Measurements from ENCODE around the gene ZNF845.
"Not testable (repeated sequence)": the region's sequence is repeated elsewhere in the genome, so short reads cannot be mapped to it uniquely, and the experiment has no call there.

The ZNF845 gene

DNA sequence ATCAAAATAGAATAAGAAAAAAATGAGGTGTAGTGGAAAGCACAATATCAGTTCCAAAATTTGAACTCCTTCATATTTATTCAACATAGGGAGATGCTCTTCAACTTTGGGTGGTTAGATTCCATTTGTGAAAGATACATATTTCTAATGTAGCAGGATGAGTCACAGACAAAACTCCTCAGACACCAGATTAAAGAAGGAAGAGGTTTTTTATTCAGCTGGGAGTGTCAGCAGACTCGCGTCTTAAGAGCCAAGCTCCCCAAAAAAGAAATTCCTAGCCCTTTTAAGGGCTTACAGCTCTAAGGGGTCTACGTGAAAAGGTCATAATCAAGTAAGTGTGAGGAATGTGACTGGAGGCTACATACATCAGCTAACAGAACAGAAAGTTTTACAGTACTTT lies 54.6 kb downstream of the ZNF845 start:
- DNase-seq, result no peak

DNA sequence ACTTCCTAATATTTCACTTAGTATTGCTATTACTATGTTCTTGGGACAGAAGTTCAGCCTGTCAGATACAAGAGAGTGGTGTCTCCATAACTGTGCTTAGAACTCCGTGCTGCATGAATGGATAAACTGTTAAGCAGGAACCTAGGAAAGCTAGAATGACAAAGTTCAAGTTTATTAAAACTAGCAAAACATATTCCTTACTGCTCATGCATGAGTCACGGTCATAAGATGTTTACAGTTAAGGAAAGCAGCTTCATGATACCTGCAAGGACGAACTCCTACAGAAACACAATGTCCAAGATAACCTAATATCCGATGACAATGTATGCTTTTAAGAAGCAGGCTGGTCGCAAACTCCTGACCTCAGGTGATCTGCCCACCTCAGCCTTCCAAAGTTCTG lies 55.4 kb downstream of the ZNF845 start:
- no peak for DNase-seq

DNA sequence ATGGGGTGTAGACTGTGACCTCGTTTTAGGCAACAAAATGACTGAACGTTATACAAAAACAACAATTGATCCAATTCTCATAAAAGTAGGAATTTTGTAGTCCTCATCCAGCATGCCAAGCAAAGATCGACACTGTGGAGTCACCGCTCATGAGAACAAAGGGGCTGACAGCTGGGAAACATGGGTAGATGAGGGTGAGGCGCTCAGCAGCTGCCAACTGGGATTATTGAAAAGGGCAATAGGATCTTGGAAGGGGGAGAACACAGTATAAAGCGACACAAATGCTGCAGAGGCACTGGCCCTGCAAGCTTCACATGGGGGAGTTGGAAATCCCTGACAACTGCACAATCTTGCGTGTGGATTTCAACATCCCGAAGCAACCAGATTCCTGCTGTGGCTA lies 56.0 kb downstream of the ZNF845 start:
- DNase-seq, result no peak

DNA sequence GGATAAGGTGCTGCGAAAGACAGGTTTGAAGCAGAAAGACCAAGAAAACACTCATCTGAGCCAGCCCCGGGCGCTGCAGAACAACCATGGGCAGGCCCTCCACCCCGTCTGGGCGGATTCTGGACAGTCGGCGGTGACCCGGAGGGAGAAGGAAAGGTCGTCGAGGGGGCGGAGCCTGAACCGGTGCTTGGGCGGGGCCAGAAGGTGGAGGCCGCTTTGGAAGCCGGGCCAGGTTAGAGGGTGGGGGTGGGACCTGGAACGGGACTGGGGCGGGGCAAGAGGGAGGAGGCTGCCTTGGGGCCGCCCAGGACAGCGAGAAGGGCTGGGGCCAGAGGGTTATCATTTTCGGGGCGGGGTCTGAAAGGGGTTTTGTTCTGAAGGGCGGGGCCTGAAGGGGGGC lies 56.4 kb downstream of the ZNF845 start:
- DNase-seq, result no peak

DNA sequence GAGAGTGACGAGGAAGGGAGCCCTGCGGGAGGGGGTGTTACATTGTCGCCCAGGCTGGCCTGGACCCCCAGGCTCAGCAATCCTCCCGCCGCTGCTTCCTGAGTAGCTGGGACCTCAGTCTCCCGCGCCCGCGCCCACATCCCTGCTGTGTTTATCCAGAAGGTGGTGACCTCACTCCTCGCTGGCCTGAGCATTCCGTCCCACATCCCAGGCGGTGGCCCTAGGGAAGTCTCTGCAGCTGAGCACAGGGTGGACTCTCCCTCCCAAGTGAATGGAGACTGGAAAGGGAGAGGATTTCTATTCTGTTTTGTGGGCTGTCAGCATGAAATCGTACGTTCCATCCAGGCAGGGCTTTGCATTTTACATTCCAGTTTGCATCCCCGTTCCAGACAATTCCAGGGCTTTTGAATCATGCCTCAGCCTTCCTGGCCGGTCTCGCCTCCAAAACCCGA lies 61.0 kb downstream of the ZNF845 start:
- peak in 1 of 4 experiments; percentile 9 for DNase-seq

DNA sequence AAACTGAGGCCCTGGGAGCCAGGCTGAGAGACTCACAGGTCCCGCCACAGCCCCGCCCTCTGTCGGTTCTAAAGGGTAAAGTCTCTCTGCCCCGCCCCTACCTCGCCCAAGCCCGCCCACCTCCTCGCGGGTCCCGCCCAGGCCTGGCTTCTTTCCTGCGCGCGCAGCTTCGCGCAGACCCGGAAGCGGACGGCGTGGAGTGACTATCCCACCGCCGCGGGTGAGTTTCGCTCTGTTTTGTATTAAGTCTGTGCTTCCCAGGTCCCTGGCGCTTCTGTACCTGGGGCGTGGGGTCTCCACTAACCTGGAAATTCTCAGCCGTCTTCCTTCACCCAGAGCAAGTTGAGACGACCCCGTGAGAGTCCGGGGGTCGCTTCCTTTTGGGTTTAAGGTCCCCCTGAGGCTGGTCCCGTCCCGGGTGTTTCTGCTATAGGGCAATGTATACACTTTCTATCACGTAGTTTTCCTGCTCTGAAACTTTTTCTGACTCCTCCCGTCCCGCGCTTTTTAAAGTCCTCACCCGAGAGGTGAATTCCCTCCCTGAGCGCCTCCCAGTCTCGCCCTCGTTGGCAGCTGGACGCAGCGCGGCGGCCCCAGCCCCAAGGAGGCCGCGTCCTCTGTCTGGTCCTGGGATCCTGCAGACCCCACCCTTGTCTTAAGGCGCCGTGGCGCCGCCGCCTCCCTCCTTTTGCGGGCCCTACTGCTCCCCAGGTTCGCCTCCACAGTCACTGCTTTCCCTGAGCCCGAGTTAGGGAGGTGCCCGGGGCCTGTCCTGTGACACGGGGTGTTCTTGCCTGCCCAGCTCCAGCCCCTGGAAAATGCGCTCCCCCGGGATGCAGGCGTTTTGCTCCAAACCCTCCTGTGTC lies 61.7 kb downstream of the ZNF845 start, which contains the start of gene ZNF765:
Gene ZNF765, plus strand, starts transcription at position 176 of the 866 bp plus-strand sequence. CDS start 2,867 bp downstream, outside the sequence.
- DNase-seq, result peak; percentile 93 to 97 (median 97)

DNA sequence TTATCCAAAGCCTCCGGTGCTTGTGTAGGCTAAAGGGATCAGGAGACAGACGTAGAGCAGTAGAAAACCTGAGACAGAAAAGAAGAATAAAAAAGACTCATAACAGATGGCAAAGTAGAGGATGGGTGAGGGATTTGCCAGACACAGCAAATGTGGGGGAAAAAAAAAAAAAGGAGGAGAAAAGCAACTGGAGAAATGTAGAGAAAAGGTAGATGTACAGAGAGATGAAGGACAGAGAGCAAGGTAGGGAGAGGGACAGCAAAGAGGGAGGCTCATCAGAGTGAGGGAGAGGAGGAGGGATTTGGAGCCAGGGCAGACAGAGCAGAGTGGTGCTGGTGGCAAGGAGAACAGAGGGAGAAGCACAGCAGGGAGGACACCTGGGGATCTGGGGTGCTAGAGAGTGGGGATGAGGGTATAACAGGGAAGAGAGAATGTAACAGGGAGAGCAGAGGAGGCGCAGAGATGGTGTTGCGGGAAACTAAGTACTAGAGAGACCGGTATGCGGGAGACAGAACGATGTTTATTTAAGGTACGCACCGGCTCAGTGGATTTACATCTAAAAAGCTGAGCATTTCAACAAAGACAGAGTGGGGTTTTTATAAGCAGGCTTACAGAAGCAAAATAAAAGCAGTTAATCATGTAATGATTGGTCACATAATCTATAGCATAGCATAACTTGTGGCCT lies 62.4 kb downstream of the ZNF845 start:
- DNase-seq, result not testable (repeated sequence)

DNA sequence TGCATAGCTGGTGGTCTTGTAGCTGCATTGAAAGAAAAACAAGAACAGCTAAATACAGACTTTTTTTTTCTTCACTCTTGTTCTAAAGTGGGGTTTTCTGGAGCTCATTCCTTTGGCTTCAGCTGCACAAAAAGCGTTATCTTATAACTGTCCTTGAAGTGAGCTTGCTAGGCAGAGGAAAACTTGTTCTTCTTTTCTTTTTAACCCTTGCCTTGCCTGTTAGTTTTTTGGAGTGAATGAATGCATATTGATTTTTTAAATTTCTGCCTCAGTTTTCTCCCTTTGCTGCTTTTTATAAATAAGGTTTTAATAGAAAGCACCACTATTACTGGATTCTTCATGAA lies 62.9 kb downstream of the ZNF845 start:
- no peak for DNase-seq

DNA sequence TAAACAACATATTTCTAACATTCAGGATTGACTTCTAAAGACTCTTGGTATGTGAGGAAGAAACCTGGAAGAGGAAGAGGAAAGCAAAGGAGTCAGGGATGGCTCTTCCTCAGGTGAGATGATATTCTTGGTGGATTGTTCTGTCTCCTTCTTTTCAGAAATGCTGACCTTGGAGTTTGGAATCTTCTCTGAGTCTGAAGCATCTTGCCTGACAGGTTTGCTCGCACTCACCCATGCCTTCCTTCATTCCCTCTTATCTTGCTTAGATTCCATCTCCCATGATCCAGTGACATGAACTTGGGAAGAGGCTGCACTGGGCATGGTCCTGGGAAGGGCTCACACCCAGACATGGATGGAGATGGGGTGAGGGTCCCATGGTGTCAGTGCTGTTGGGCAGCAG lies 64.4 kb downstream of the ZNF845 start:
- not testable (repeated sequence) for DNase-seq
